GM21717 (cell line): ENCODE results near the gene CCDC85C.

Source experiments
- ATAC-seq: cut with Tn5 transposase; IDR thresholded peaks from one replicate; pipeline ENCODE4 v1.9.1; 2021; ENCODE audit warnings: mild to moderate bottlenecking, moderate library complexity; ENCODE audit not compliant: unreplicated experiment

Gene CCDC85C

DNA sequence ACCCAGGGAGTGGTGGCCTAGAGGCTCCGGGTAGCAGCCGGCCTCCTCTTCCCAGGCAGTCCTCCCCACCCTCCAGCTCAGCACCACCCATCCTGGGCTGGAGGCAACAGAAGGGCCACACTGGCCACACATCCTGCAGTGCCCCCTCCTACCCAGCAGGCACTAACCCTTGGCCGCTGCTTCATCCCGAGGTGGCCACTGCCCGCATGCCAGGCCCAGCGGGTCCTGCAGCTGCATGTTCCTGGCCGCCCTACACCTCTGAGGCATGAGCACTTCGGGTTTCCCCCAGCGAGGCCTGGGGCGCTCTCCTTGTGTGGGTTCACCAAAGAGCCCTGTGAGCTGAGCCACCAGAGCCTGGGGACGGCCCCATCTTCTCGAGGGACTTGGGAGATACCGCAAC, 61.4 kb downstream of the CCDC85C start:
- no peak for ATAC-seq

- no peak for ATAC-seq
These were observed 62.1 kb downstream of the CCDC85C start for GRCh38 chr14:99541677-99542470.

- no peak for ATAC-seq
These were observed 62.8 kb downstream of the CCDC85C start for GRCh38 chr14:99541211-99541610.

DNA sequence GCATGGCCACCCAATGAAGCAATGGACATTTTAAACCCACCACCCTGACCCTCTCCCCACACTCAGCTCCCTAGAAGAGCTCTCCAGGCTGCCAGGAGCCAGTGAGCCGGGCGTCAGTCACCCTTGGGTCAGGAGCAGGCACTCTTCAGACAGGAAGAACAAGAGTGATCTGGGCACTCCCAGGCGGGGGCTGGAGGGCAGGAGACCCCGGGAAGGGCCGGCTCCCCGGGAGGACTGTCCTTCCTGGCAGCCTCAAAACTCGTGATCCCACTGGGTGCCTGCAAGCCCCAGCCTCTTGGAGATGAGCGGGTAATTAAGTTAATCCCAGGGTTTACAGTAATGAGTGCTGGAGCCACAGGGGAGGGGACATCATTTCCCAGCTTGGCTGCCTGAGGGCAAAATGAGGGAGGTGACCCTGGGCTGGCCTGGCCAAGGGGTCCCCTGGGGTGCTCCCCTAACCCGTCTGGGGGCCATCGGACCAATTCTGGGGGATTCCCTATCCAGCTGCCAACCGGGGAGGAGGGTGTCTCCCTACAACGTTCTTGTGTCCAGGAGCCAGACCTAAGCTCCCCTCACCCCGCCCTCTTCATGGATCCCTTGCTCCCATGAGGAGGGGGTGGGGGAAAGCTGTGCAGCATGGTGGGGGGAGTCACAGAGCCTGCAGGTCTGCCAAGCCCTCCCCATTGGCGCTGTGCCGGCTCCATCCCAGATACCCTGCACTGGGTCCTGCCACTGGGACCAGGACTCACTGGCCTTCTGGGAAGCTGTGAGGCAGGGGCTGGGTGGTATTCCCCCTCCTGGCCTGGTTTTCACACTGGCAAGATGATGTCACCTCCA, 63.6 kb downstream of the CCDC85C start:
- no peak for ATAC-seq

- no peak for ATAC-seq
These were observed 64.5 kb downstream of the CCDC85C start for GRCh38 chr14:99539491-99539890.

GRCh38 chr14:99538733-99539132, 65.3 kb downstream of the CCDC85C start:
- ATAC-seq: no peak

DNA sequence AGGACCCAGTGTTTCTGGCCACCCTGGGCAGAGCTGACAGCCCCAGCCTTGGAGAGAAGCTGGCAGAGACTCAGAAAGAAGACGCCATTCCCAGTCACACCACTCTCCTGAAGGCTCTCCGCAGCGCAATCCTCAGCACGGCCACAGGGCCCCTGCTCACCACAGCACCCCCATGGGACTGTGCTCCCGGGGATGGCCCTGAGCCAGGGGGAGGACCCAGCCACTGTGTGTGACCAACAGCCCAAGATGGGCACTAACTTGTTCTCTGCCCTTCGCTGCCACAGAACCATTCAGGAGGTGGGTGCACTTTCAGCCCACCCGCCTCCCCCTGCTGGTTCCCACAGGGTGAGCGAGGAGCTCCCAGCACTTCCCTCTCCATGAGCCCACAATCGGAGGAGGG, 65.7 kb downstream of the CCDC85C start:
- ATAC-seq: no peak

DNA sequence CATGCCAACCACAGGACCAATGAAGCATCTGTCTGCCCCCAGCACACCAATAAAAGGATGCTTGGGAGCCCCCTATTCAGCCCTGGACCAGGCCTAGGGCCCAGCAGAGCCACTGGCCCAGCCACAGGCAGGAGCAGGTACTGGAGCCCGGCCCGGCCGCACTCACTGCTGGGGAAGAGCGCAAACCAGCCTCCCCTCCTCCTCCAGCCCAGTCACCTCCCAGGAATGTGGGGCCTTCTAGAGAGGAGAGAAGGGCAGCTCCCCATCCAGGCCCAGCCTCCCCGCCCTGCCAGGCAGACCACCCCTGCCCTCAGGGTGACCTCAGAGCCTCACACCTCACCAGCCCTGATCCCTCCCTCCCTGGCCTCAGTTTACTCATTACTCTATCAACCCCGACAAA, 66.6 kb downstream of the CCDC85C start:
- ATAC-seq: no peak

- no peak for ATAC-seq
These were observed 67.9 kb downstream of the CCDC85C start for GRCh38 chr14:99535908-99536778.

GRCh38 chr14:99535448-99535847, 68.6 kb downstream of the CCDC85C start:
- ATAC-seq: no peak

DNA sequence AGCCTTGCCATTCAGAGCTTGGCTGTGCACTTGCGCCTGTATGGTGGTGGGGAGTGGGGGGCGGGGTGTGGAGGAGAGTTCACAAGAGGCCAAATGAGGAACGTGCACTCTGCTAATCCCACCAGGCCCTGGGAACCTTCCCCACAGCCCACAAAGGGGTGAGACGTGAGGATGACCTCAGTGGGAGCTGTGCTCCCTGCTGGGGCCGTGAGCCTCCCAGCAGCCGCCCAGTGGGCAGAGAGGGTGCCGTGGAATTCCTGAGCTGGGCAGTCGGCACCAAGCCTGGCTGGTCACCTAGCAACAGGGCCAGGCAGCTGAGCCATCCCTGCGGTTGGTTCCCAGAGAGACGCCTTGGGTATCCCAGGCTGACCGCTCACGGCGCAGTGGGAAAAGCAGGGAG, 69.1 kb downstream of the CCDC85C start:
- ATAC-seq: no peak

GRCh38 chr14:99534333-99534732, 69.7 kb downstream of the CCDC85C start:
- ATAC-seq: no peak

GRCh38 chr14:99532310-99532709, 71.7 kb downstream of the CCDC85C start:
- ATAC-seq: no peak

DNA sequence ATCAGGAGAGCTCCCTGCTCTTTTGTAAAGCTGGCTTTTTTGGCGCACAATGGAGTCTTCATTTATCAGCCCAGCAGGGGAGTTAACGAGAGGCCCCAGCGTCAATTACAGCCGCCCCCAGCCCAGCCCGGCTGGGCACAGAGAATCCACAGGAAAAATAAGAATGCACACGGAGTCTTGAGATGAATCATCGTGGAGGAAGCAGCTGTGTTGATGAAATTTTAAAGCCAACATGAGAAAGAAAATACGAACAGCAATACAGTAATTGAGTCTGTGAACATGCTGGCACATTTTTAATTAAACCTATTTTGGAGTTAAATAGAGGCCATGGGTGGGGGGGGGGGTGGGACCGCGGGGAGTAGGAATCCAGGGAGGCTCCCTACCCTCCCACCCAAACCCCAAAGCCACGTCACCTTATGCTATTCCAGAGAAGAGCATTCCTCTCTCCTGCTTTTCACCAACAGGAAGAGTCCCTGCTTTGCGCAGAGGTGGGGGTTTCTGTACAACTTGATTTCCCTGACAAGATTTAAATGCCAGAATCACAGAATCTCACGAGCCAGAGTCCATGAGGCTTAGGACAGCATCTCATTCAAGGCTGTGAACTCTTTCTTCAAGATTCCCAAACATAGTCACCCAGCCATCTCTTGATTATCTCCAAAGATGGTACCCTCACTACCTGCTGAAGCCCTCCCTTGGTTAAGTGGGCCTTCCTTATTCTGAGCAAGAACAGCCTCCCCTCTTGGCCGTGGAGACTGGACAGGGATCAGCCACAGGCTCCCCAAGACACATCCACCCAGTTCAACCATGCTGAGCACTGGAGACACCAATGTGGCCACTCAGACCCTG, 72.5 kb downstream of the CCDC85C start:
- no peak for ATAC-seq

- ATAC-seq: no peak
These were observed 73.4 kb downstream of the CCDC85C start for GRCh38 chr14:99530407-99531155.

DNA sequence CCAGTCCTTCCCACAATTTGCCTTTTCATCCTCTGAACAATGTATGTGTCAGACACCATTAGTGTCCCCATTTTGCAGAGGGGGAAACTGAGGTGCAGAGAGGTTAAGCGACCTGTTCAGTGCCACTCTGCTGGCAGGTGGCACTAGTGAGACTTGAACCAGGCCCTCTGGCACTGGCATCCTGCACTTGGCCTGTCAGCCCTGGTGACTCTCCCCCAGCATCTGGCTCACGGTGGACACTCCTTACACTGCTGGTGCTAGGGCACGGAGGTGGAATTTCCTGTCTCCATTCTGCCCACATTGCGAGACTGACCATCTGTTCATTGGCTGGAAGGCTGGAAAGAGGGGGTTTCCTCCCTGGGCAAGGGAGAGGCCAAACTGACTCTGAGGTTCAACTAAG, 74.1 kb downstream of the CCDC85C start:
- no peak for ATAC-seq

DNA sequence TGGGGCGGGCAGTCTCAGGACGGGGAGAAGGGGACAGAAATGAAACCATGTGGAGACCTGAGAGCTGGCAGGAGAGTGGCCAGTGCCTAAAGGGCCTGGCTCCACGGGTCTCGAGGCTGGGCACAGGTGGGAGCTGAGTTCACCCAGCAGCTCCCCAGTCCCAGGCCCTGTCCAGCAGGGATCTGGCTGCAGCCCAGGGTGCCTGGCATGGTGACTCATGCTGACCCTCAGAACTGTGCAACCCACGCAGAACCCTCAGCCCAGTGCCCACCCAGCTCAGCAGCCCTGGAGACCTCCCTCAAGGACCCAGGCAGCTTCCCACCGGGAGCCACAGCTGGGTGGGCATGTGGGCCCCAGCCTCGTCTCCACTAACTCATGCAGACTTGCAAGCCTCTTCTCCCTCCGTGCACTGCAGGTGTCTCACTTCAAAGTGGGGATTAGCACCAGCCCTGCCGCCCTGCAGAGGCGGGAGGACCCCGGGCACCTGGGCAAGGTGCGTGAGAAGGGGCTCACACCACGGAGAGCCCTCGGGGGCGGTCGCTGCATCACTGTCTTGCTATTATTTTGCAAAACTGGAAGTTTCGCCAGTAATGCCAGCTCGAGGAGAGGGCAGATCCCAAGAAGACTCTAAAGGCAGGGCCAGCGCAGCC, 76.5 kb downstream of the CCDC85C start:
- no peak for ATAC-seq

DNA sequence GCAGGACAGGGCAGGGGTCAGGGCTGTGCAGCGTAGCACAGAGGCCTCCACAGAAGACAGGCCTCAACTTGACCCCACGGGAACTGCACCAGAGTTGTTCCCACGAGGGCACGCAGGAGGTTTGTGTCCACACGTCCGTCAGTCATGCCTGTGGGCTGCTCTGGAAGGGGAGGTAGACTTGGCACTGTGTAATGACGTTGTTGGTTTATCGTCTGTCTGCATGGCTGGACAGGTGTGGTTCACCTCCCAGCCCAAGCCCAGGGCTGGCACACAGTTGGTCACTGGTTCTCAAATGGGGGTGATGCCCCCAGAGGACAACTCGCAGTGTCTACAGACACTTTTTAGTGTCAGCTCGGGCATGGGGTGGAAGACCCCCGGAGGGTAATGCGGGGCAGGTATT, 77.0 kb downstream of the CCDC85C start:
- no peak for ATAC-seq

GRCh38 chr14:99525699-99526080, 78.3 kb downstream of the CCDC85C start:
- no peak for ATAC-seq
